ENCODE data around the gene RANGAP1. TPM values are rescaled to one million over a fixed set of nuclear protein-coding genes. Genes with fewer than 3 reads are reported as not detected.

The RANGAP1 gene
- total and polyA plus RNA-seq, 2 of the 13 experiments (the other 11 are each of a cell fraction or from before 2014, with no cell fraction given): 51.8 to 83.9 TPM

DNA sequence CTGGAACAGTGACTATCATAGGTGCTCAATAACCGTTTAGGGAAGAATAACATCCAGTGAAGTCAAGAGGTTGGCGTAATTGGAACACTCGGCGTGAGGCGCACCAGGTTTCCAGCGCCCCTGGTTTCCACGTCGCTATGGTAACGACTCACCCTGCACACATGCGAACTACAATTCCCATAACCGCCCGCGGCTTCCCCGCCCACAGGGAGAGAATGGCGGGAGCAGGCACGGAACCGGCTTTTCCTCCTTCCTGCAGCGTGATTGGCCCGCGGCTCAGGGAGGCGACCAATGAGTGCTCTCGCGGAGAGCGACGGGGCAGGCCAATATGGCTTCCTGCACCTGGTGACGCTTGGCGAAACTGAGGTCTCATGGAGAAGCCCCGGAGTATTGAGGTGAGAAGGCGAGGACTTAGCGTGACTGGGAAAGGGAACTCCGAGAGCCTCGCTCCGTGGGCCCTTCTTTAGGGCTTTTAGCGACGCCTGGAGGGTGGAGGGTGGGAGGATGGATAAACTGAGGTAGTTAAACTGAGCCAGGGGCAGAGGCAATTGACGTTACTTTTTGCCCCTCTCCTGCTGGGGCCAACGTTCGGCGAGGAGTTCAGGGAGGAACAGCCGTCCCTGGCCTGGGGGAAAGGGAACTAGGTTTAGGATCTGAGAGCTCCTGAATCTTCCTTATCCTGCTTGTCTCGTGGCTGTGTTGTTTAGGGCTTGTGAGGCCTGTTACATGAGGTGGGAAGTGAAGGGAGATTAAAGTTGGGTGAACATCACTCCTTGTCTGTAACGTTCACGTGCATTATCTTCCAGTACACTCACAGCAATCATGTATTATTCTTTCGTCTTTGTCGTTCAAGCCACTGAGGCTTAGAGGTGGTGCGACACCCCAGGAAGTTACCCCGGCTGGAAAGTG lies 80.7 kb downstream of the RANGAP1 start, which contains the start of gene L3MBTL2 (continued):
- TF ChIP-seq ZNF652 (CRISPR knock-in tag; IDR thresholded peaks at IDR 0.05; ENCODE audit: borderline replicate concordance, low read depth) (no peak), CBFB (CRISPR knock-in tag; IDR thresholded peaks at IDR 0.05) (no peak; the same call in 1 of the 2 replicates), ZNF205 (CRISPR knock-in tag; IDR thresholded peaks at IDR 0.05) (no peak), GFI1 (CRISPR knock-in tag; IDR thresholded peaks at IDR 0.05; ENCODE audit: borderline replicate concordance) (no peak), RELA (CRISPR knock-in tag; IDR thresholded peaks at IDR 0.05) (no peak), NFIB (CRISPR knock-in tag; IDR thresholded peaks at IDR 0.05; ENCODE audit: borderline replicate concordance) (no peak), ARNT2 (CRISPR knock-in tag; IDR thresholded peaks at IDR 0.05; ENCODE audit: low read depth) (peak; percentile 56; the same call in 1 of the 2 replicates), NR2F2 (IDR thresholded peaks at IDR 0.05; ENCODE audit: borderline replicate concordance, low read depth) (no peak), FOXA3 (CRISPR knock-in tag; IDR thresholded peaks at IDR 0.05) (no peak; the same call in 1 of the 2 replicates), RFX1 (IDR thresholded peaks at IDR 0.05) (peak; percentile 92), ZNF619 (CRISPR knock-in tag; IDR thresholded peaks at IDR 0.05) (no peak), ZNF234 (CRISPR knock-in tag; conservative IDR thresholded peaks at IDR 0.05) (no peak), MTA3 (CRISPR knock-in tag; IDR thresholded peaks at IDR 0.05) (no peak), ZNF674 (CRISPR knock-in tag; IDR thresholded peaks at IDR 0.05; ENCODE audit: low read depth) (no peak)
- TF ChIP-seq, protein P1, sequence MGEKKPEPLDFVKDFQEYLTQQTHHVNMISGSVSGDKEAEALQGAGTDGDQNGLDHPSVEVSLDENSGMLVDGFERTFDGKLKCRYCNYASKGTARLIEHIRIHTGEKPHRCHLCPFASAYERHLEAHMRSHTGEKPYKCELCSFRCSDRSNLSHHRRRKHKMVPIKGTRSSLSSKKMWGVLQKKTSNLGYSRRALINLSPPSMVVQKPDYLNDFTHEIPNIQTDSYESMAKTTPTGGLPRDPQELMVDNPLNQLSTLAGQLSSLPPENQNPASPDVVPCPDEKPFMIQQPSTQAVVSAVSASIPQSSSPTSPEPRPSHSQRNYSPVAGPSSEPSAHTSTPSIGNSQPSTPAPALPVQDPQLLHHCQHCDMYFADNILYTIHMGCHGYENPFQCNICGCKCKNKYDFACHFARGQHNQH (CRISPR knock-in tag; IDR thresholded peaks at IDR 0.05): no peak
- TF ChIP-seq, protein P2, sequence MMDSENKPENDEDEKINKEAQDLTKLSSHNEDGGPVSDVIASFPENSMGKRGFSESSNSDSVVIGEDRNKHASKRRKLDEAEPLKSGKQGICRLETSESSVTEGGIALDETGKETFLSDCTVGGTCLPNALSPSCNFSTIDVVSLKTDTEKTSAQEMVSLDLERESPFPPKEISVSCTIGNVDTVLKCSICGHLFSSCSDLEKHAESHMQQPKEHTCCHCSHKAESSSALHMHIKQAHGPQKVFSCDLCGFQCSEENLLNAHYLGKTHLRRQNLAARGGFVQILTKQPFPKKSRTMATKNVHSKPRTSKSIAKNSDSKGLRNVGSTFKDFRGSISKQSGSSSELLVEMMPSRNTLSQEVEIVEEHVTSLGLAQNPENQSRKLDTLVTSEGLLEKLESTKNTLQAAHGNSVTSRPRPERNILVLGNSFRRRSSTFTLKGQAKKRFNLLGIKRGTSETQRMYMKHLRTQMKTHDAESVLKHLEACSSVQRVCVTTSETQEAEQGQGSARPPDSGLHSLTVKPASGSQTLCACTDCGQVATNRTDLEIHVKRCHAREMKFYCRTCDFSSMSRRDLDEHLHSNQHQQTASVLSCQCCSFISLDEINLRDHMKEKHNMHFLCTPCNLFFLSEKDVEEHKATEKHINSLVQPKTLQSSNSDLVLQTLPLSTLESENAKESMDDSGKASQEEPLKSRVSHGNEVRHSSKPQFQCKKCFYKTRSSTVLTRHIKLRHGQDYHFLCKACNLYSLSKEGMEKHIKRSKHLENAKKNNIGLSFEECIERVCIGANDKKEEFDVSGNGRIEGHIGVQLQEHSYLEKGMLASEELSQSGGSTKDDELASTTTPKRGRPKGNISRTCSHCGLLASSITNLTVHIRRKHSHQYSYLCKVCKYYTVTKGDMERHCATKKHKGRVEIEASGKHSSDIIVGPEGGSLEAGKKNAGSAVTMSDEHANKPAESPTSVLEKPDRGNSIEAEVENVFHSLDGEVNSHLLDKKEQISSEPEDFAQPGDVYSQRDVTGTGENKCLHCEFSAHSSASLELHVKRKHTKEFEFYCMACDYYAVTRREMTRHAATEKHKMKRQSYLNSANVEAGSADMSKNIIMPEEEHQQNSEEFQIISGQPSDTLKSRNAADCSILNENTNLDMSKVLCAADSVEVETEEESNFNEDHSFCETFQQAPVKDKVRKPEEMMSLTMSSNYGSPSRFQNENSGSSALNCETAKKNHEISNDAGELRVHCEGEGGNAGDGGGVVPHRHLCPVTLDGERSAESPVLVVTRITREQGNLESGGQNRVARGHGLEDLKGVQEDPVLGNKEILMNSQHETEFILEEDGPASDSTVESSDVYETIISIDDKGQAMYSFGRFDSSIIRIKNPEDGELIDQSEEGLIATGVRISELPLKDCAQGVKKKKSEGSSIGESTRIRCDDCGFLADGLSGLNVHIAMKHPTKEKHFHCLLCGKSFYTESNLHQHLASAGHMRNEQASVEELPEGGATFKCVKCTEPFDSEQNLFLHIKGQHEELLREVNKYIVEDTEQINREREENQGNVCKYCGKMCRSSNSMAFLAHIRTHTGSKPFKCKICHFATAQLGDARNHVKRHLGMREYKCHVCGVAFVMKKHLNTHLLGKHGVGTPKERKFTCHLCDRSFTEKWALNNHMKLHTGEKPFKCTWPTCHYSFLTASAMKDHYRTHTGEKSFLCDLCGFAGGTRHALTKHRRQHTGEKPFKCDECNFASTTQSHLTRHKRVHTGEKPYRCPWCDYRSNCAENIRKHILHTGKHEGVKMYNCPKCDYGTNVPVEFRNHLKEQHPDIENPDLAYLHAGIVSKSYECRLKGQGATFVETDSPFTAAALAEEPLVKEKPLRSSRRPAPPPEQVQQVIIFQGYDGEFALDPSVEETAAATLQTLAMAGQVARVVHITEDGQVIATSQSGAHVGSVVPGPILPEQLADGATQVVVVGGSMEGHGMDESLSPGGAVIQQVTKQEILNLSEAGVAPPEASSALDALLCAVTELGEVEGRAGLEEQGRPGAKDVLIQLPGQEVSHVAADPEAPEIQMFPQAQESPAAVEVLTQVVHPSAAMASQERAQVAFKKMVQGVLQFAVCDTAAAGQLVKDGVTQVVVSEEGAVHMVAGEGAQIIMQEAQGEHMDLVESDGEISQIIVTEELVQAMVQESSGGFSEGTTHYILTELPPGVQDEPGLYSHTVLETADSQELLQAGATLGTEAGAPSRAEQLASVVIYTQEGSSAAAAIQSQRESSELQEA (CRISPR knock-in tag; IDR thresholded peaks at IDR 0.05; ENCODE audit: not compliant biosample characterization): no peak
- TF ChIP-seq, protein P3, sequence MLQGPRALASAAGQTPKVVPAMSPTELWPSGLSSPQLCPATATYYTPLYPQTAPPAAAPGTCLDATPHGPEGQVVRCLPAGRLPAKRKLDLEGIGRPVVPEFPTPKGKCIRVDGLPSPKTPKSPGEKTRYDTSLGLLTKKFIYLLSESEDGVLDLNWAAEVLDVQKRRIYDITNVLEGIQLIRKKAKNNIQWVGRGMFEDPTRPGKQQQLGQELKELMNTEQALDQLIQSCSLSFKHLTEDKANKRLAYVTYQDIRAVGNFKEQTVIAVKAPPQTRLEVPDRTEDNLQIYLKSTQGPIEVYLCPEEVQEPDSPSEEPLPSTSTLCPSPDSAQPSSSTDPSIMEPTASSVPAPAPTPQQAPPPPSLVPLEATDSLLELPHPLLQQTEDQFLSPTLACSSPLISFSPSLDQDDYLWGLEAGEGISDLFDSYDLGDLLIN (CRISPR knock-in tag; IDR thresholded peaks at IDR 0.05; ENCODE audit: borderline replicate concordance): 0 out of 2 replicates have a peak, but pooled peaks have one; percentile 60
